Neural progenitor cell (in vitro differentiated cells): ENCODE data around the gene SNRNP27. TPM values are rescaled to one million over a fixed set of nuclear protein-coding genes. Genes with fewer than 3 reads are reported as not detected.

ENCODE experiments used
- DNase-seq: peaks from one replicate; pipeline ENCODE4 v3.0.0-alpha.2; 2016; ENCODE audit warnings: low spot score
- H2AFZ ChIP-seq: fragments of 200-600 bp; sonication (generic); replicated peaks from 2 replicates; pipeline ENCODE4 v1.6.1; 2016; ENCODE audit warnings: antibody characterized with exemption
- H3F3A ChIP-seq: fragments of 200-600 bp; sonication (generic); 2 replicates; pipeline ENCODE4 v1.6.1; 2016; ENCODE audit warnings: antibody characterized with exemption, low read depth
- H3K27ac ChIP-seq: fragments of 200-600 bp; sonication (generic); 2 replicates; pipeline ENCODE4 v1.5.1; 2016; ENCODE audit warnings: mild to moderate bottlenecking
- H3K27me3 ChIP-seq: fragments of 200-600 bp; sonication (generic); 2 replicates; pipeline ENCODE4 v1.6.1; 2016; ENCODE audit warnings: mild to moderate bottlenecking, moderate library complexity
- H3K36me3 ChIP-seq: fragments of 200-600 bp; sonication (generic); 2 replicates; pipeline ENCODE4 v1.5.1; 2016
- H3K4me1 ChIP-seq: fragments of 200-600 bp; sonication (generic); 2 replicates; pipeline ENCODE4 v1.6.1; 2016; ENCODE audit warnings: mixed run types
- H3K4me2 ChIP-seq: fragments of 200-600 bp; sonication (generic); 2 replicates; pipeline ENCODE4 v1.6.1; 2016
- H3K4me3 ChIP-seq: fragments of 200-600 bp; sonication (generic); 2 replicates; pipeline ENCODE4 v1.5.1; 2016
- H3K79me2 ChIP-seq: fragments of 200-600 bp; sonication (generic); 2 replicates; pipeline ENCODE4 v1.6.1; 2016; ENCODE audit warnings: low read depth
- H3K9ac ChIP-seq: fragments of 200-600 bp; sonication (generic); 2 replicates; pipeline ENCODE4 v1.6.1; 2016
- H3K9me3 ChIP-seq: fragments of 200-600 bp; sonication (generic); 2 replicates; pipeline ENCODE4 v1.5.1; 2016; ENCODE audit warnings: low read depth
- H4K20me1 ChIP-seq: fragments of 200-600 bp; sonication (generic); 2 replicates; pipeline ENCODE4 v1.6.1; 2016; ENCODE audit warnings: low read depth
- H3K27ac Mint-ChIP-seq: 3 replicates; pipeline ENCODE4 v1.8.0; 2021; ENCODE audit warnings: mixed read lengths
- H3K27me3 Mint-ChIP-seq: 2 replicates; pipeline ENCODE4 v1.8.0; 2022; ENCODE audit warnings: low read depth, mild to moderate bottlenecking, inconsistent platforms, moderate library complexity, mixed read lengths; ENCODE audit not compliant: insufficient read depth
- H3K36me3 Mint-ChIP-seq: 3 replicates; pipeline ENCODE4 v1.8.0; 2021; ENCODE audit warnings: mixed read lengths
- H3K4me1 Mint-ChIP-seq: 3 replicates; pipeline ENCODE4 v1.8.0; 2021; ENCODE audit warnings: mixed read lengths
- H3K4me3 Mint-ChIP-seq: 3 replicates; pipeline ENCODE4 v1.8.0; 2021; ENCODE audit warnings: mild to moderate bottlenecking, moderate library complexity, mixed read lengths
- H3K9me3 Mint-ChIP-seq: 3 replicates; pipeline ENCODE4 v1.8.0; 2020; ENCODE audit warnings: mixed read lengths
- EZH2 ChIP-seq: fragments of 200-600 bp; sonication (generic); IDR thresholded peaks from 2 replicates; pipeline ENCODE4 v1.6.1; 2017; ENCODE audit warnings: antibody characterized with exemption, mild to moderate bottlenecking, moderate library complexity
- EZH2phosphoT487 ChIP-seq: fragments of 200-600 bp; sonication (generic); IDR thresholded peaks from 2 replicates; pipeline ENCODE4 v1.6.1; 2017; ENCODE audit warnings: antibody characterized with exemption
- total RNA-seq: library from RNA; depleted of rRNA; stranded (reverse); fragments of >200 nt; gene quantifications from 2 replicates; pipeline ENCODE4 v1.2.3, GENCODE V29; 2015; ENCODE audit warnings: low replicate concordance
- TF ChIP-seq, protein P1 (sequence below): fragments of 200-600 bp; sonication (generic); IDR thresholded peaks from 2 replicates; pipeline ENCODE4 v1.5.1; 2017; ENCODE audit warnings: antibody characterized with exemption, mild to moderate bottlenecking

The SNRNP27 gene
- total RNA-seq, 1 donor from 2014 or later, result 131 TPM

DNA sequence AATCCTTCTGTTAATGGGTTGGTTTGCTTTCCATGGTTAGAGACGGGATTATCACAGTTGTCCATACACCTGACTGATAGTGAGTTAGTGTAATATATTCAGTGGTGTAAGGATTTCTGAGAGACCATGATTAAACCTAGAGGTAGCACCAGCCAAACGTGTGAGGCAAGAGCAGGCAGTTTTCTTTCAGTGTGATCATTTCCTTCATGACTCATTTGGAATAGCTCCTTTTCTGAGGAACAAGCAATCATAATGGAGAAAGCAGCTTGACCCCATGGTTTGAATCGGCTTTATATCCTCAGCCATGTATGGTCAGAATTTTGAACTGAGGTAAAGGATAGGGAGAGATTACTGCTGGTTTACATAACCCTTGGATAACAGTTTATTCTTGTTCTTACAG, 24.1 kb downstream of the SNRNP27 start:
- no peak overlapping the region for H3K27ac ChIP-seq
- no peaks in the 10 kb centered on the region for H3K9me3 Mint-ChIP-seq

DNA sequence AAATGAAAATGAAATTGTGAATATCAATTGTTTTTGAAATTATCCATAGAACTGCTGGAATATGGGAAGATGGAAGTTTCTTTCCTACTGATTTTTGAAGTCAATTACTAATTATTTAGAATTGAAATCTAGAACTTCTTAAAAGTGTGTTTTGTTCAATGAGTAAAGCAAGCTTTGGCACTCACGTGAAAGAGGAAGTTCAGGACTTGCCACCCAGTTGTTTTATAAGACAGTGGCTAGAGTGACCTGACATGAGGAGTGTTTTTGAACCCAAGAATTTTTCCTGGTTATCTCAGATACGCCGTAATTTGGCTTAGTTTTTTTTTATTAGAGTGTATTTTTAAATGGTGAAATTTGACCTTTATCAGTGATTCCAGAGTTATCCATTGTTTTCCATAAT, 24.6 kb downstream of the SNRNP27 start:
- peaks cover 2% of the 10 kb centered on the region for H3K36me3 Mint-ChIP-seq
- Histone ChIP-seq H3K4me3 (no peak overlapping the region), H3F3A (peaks cover 10% of the 10 kb centered on the region), H2AFZ (no peak overlapping the region), H4K20me1 (no peaks in the 10 kb centered on the region), H3K27me3 (no peaks in the 10 kb centered on the region), H3K9ac (no peak overlapping the region), H3K4me1 (no peaks in the 10 kb centered on the region), H3K36me3 (no peaks in the 10 kb centered on the region), H3K9me3 (no peaks in the 10 kb centered on the region), H3K4me2 (no peak overlapping the region), H3K79me2 (no peaks in the 10 kb centered on the region), H3K27ac (no peak overlapping the region)
- TF ChIP-seq EZH2phosphoT487 (no peak), EZH2 (no peak)
- TF ChIP-seq, protein P1, sequence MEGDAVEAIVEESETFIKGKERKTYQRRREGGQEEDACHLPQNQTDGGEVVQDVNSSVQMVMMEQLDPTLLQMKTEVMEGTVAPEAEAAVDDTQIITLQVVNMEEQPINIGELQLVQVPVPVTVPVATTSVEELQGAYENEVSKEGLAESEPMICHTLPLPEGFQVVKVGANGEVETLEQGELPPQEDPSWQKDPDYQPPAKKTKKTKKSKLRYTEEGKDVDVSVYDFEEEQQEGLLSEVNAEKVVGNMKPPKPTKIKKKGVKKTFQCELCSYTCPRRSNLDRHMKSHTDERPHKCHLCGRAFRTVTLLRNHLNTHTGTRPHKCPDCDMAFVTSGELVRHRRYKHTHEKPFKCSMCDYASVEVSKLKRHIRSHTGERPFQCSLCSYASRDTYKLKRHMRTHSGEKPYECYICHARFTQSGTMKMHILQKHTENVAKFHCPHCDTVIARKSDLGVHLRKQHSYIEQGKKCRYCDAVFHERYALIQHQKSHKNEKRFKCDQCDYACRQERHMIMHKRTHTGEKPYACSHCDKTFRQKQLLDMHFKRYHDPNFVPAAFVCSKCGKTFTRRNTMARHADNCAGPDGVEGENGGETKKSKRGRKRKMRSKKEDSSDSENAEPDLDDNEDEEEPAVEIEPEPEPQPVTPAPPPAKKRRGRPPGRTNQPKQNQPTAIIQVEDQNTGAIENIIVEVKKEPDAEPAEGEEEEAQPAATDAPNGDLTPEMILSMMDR, result no peak
- no peaks in the 10 kb centered on the region for H3K9me3 Mint-ChIP-seq
- peaks cover 6% of the 10 kb centered on the region for H3K4me1 Mint-ChIP-seq
- H3K27ac Mint-ChIP-seq, result no peak overlapping the region
- no peak overlapping the region for H3K4me3 Mint-ChIP-seq
- DNase-seq, result no peak
- no peaks in the 10 kb centered on the region for H3K27me3 Mint-ChIP-seq

More for the DNA sequence above, 24.1 kb downstream of the SNRNP27 start:
- Histone ChIP-seq H2AFZ (no peak overlapping the region), H3K4me1 (no peaks in the 10 kb centered on the region), H3K79me2 (no peaks in the 10 kb centered on the region), H3K9ac (no peak overlapping the region), H3K36me3 (no peaks in the 10 kb centered on the region), H3K4me3 (no peak overlapping the region), H3K9me3 (no peaks in the 10 kb centered on the region), H3K4me2 (no peak overlapping the region), H4K20me1 (no peaks in the 10 kb centered on the region), H3F3A (peaks cover 15% of the 10 kb centered on the region), H3K27me3 (no peaks in the 10 kb centered on the region)
- Mint-ChIP-seq H3K27ac (no peak overlapping the region), H3K4me1 (peaks cover 6% of the 10 kb centered on the region), H3K27me3 (no peaks in the 10 kb centered on the region), H3K4me3 (no peak overlapping the region), H3K36me3 (peaks cover 1% of the 10 kb centered on the region)
- no peak for DNase-seq
- TF ChIP-seq, protein P1, result no peak

DNA sequence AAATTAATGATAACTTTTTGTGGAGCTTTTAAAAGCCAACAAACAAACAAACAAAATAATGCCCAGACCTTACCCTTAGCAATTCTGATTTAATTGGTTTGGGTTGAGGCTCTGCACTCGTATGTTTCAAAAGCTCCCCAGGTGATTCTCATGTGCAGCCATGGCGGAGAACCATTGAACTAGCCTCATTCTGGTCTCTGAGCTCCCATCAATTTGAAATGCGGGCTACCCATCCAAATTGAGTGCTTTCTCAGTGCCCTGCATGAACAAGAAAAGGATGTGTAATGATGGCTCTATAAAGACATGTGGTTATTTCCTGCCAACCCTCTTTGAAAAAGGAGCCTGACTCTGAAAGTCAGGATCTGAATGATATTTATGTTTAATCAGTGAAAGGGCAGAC, 29.4 kb downstream of the SNRNP27 start:
- H3K9me3 Mint-ChIP-seq, result no peaks in the 10 kb centered on the region
- no peaks in the 10 kb centered on the region for H3K79me2 ChIP-seq
- H3K4me3 ChIP-seq, result no peak overlapping the region
- H3K27me3 ChIP-seq, result no peaks in the 10 kb centered on the region
- no peak overlapping the region for H3K4me2 ChIP-seq
- H3K4me1 ChIP-seq, result no peaks in the 10 kb centered on the region
- no peak overlapping the region for H3K9ac ChIP-seq
- H3K27ac ChIP-seq, result no peak overlapping the region
- peaks cover 5% of the 10 kb centered on the region for H3K36me3 Mint-ChIP-seq
- H2AFZ ChIP-seq, result no peak overlapping the region
- H3K4me1 Mint-ChIP-seq, result no peaks in the 10 kb centered on the region
- no peak for DNase-seq
- no peaks in the 10 kb centered on the region for H3K27me3 Mint-ChIP-seq
- H4K20me1 ChIP-seq, result no peaks in the 10 kb centered on the region
- no peaks in the 10 kb centered on the region for H3K36me3 ChIP-seq
- TF ChIP-seq EZH2phosphoT487, result no peak
- TF ChIP-seq, protein P1, result no peak
- no peak for TF ChIP-seq EZH2
- H3K4me3 Mint-ChIP-seq, result no peak overlapping the region
- no peaks in the 10 kb centered on the region for H3K9me3 ChIP-seq
- H3F3A ChIP-seq, result no peaks in the 10 kb centered on the region
- H3K27ac Mint-ChIP-seq, result no peak overlapping the region
